GM12873 (cell line): ENCODE measurements around the gene JADE2.

Source experiments
- CTCF ChIP-seq: IDR thresholded peaks from 2 replicates; pipeline ENCODE4 v1.5.1; 2012; ENCODE audit warnings: low read depth, mild to moderate bottlenecking, moderate library complexity, low read length, control low read depth; ENCODE audit not compliant: insufficient read depth; ENCODE audit errors: missing control alignments

The JADE2 gene

GRCh38 chr5:134491841-134492442, 33.5 kb upstream of the JADE2 start:
- TF ChIP-seq CTCF = no peak

- TF ChIP-seq CTCF = no peak
Observed at GRCh38 chr5:134492568-134492967, 32.9 kb upstream of the JADE2 start.

GRCh38 chr5:134493461-134494055, 31.9 kb upstream of the JADE2 start:
- no peak for TF ChIP-seq CTCF

GRCh38 chr5:134494780-134495179, 30.7 kb upstream of the JADE2 start:
- no peak for TF ChIP-seq CTCF

- TF ChIP-seq CTCF = no peak
Observed at GRCh38 chr5:134500699-134501430, 24.6 kb upstream of the JADE2 start.

GRCh38 chr5:134502259-134502658, 23.2 kb upstream of the JADE2 start:
- no peak for TF ChIP-seq CTCF

GRCh38 chr5:134503088-134503936, 22.2 kb upstream of the JADE2 start:
- TF ChIP-seq CTCF = no peak
